ENCODE data around the gene POLA1. TPM values are rescaled to one million over a fixed set of nuclear protein-coding genes. Genes with fewer than 3 reads are reported as not detected.

Gene POLA1
- total and polyA plus RNA-seq, 2 of the 4 experiments (the other 2 are of a cell fraction) = 4.0 to 15.1 TPM

DNA sequence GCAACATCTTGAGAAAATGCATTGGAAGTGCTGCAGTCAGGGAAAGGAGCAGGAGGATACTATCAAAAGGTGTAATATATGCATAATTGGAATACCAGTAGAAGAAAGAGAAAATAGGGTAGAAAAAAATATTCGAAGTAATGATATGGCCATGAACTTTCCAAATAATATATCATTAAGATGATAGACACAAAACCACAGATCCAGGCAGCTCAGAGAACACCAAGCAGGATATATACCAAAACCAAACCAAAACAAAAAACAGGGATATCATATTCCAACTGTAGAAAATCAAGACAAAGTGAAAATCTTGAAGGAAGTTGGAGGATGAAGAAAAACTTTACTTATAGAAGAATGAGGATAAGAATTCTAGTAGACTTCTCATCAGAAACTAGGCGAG is 9.7 kb upstream of the POLA1 start:
- H4K20me1 ChIP-seq (ENCODE audit: insufficient read depth, low read length) = no peaks in the 10 kb centered on the region
- H2BK120ac ChIP-seq (ENCODE audit: low read depth, low read length) = no peak overlapping the region
- no peak overlapping the region for H2AK9ac ChIP-seq (replicated peaks; ENCODE audit: low read depth, low read length, poor library complexity)
- H4K8ac ChIP-seq (ENCODE audit: low read depth in 2 of 2, low read length in 2 of 2) = no peak overlapping the region
- TF ChIP-seq MXI1 (IDR thresholded peaks at IDR 0.05; ENCODE audit: borderline replicate concordance, low read depth, low read length) (no peak), RAD21 (IDR thresholded peaks at IDR 0.05; ENCODE audit: low read length) (no peak), MAZ (IDR thresholded peaks at IDR 0.05; ENCODE audit: borderline replicate concordance, low read depth, low read length) (no peak), FOS (IDR thresholded peaks at IDR 0.05; ENCODE audit: low read depth, low read length) (no peak), RCOR1 (IDR thresholded peaks at IDR 0.05; ENCODE audit: insufficient replicate concordance, low read length) (no peak), RFX5 (IDR thresholded peaks at IDR 0.05; ENCODE audit: low read depth, low read length) (no peak), CEBPB (IDR thresholded peaks at IDR 0.05; ENCODE audit: low read depth, low read length) (no peak), POLR2A (IDR thresholded peaks at IDR 0.05; ENCODE audit: low read depth, low read length) (no peak), CHD1 (IDR thresholded peaks at IDR 0.05; ENCODE audit: low read depth, low read length) (no peak), NFE2L2 (IDR thresholded peaks at IDR 0.05; ENCODE audit: low read depth, low read length) (no peak)
- TF ChIP-seq, protein P1, sequence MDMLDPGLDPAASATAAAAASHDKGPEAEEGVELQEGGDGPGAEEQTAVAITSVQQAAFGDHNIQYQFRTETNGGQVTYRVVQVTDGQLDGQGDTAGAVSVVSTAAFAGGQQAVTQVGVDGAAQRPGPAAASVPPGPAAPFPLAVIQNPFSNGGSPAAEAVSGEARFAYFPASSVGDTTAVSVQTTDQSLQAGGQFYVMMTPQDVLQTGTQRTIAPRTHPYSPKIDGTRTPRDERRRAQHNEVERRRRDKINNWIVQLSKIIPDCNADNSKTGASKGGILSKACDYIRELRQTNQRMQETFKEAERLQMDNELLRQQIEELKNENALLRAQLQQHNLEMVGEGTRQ (IDR thresholded peaks at IDR 0.05; ENCODE audit: low read depth, low read length) = no peak
- TF ChIP-seq, protein P2, sequence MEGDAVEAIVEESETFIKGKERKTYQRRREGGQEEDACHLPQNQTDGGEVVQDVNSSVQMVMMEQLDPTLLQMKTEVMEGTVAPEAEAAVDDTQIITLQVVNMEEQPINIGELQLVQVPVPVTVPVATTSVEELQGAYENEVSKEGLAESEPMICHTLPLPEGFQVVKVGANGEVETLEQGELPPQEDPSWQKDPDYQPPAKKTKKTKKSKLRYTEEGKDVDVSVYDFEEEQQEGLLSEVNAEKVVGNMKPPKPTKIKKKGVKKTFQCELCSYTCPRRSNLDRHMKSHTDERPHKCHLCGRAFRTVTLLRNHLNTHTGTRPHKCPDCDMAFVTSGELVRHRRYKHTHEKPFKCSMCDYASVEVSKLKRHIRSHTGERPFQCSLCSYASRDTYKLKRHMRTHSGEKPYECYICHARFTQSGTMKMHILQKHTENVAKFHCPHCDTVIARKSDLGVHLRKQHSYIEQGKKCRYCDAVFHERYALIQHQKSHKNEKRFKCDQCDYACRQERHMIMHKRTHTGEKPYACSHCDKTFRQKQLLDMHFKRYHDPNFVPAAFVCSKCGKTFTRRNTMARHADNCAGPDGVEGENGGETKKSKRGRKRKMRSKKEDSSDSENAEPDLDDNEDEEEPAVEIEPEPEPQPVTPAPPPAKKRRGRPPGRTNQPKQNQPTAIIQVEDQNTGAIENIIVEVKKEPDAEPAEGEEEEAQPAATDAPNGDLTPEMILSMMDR (conservative IDR thresholded peaks at IDR 0.05; ENCODE audit: low read depth, low read length) = no peak
- WGBS, 2 experiments (ENCODE audit: extremely low coverage in 2 of 2, insufficient read length in 1 of 2) = no CpG with 5 or more reads among the region's 2 CpGs
- H3K36me3 ChIP-seq (ENCODE audit: control insufficient read depth, insufficient read depth, low read length) = no peaks in the 10 kb centered on the region
- no peak overlapping the region for H3K27ac ChIP-seq (ENCODE audit: insufficient read depth, low read length)
- H3K4me3 ChIP-seq (ENCODE audit: insufficient read depth, low read depth, low read length) = no peak overlapping the region
- ChIA-PET POLR2A (ENCODE audit: unreplicated experiment) (no interaction called here), CTCF (no interaction called here)
- intact Hi-C loops (cut with micrococcal nuclease) = no loop called here
- no peaks in the 10 kb centered on the region for H3K27me3 ChIP-seq (ENCODE audit: control insufficient read depth, insufficient read depth, low read length)
- no peak overlapping the region for H2BK15ac ChIP-seq (ENCODE audit: low read depth, low read length)
- BruUV-seq (replicated peaks) = no TSS peak
- dilution Hi-C loops (cut with HindIII; ENCODE audit: low sequenced_read_pairs, unreplicated experiment) = no loop called here
- no peaks in the 10 kb centered on the region for H3K79me1 ChIP-seq (ENCODE audit: low read depth in 1 of 2, low read length in 2 of 2)
- ATAC-seq (ENCODE audit: low read depth) = no peak
- H4K91ac ChIP-seq (ENCODE audit: insufficient read depth, low read depth, low read length) = no peak overlapping the region
- no peak overlapping the region for H2BK20ac ChIP-seq (ENCODE audit: low read depth, low read length)
- no peak overlapping the region for H2AFZ ChIP-seq (replicated peaks; ENCODE audit: low read length, poor library complexity)
- no peak overlapping the region for H2BK5ac ChIP-seq (ENCODE audit: low read depth, low read length, poor library complexity, severe bottlenecking)
- H3K56ac ChIP-seq (ENCODE audit: extremely low read depth, insufficient read depth, low read length) = no peak overlapping the region
- H3K4ac ChIP-seq (ENCODE audit: low read depth, low read length) = no peak overlapping the region
- no peaks in the 10 kb centered on the region for H3K9me1 ChIP-seq (ENCODE audit: insufficient read depth, low read length)
- no peak overlapping the region for H3K23ac ChIP-seq (ENCODE audit: low read depth, low read length)
- no peak overlapping the region for H3K18ac ChIP-seq (ENCODE audit: low read depth, low read length)
- no peaks in the 10 kb centered on the region for H3K4me1 ChIP-seq (ENCODE audit: control insufficient read depth, insufficient read depth, low read length)
- no peak overlapping the region for H4K5ac ChIP-seq (ENCODE audit: low read depth, low read length)
- DNase-seq = no peak
- no peak overlapping the region for H3K4me2 ChIP-seq (ENCODE audit: low read depth, low read length)
- H2AK5ac ChIP-seq (ENCODE audit: low read depth, low read length) = no peak overlapping the region
- no peak overlapping the region for H3K9ac ChIP-seq (ENCODE audit: low read depth, low read length)
- H3K9me3 ChIP-seq (ENCODE audit: control insufficient read depth, insufficient read depth, low read length) = no peaks in the 10 kb centered on the region
- in situ Hi-C loops (cut with MboI; ENCODE audit: low sequenced_read_pairs) = no loop called here
- H3K14ac ChIP-seq (replicated peaks; ENCODE audit: low read depth, low read length) = no peak overlapping the region

All from IMR-90 (cell line).